8988T (cell line): ENCODE results near the gene PDZD8.
"Not testable (repeated sequence)": the region's sequence is repeated elsewhere in the genome, so short reads cannot be mapped to it uniquely, and the experiment has no call there.

Source experiments
- DNase-seq: peaks from one replicate; pipeline ENCODE4 v3.0.0; 2011

PDZD8 gene

GRCh38 chr10:117254338-117254737 is 120.9 kb downstream of the PDZD8 start:
- no peak for DNase-seq

- no peak for DNase-seq
Observed at GRCh38 chr10:117253908-117254307, 121.3 kb downstream of the PDZD8 start.

- DNase-seq, result no peak
Observed at GRCh38 chr10:117250411-117250810, 124.8 kb downstream of the PDZD8 start.

- no peak for DNase-seq
Observed at GRCh38 chr10:117249493-117250093, 125.6 kb downstream of the PDZD8 start.

- DNase-seq, result no peak
Observed at GRCh38 chr10:117248750-117249465, 126.3 kb downstream of the PDZD8 start.

- no peak for DNase-seq
Observed at GRCh38 chr10:117246997-117247671, 128.1 kb downstream of the PDZD8 start.

GRCh38 chr10:117242463-117242832 is 132.8 kb downstream of the PDZD8 start:
- DNase-seq, result no peak

GRCh38 chr10:117241541-117242462 is 133.4 kb downstream of the PDZD8 start:
- DNase-seq, result no peak

GRCh38 chr10:117240621-117241529 is 134.4 kb downstream of the PDZD8 start, which contains the start of gene SLC18A2:
Gene SLC18A2 (plus strand): TSS chr10:117241114. CDS start chr10:117241694, 580 bp downstream.
- no peak for DNase-seq

GRCh38 chr10:117239721-117240620 is 135.3 kb downstream of the PDZD8 start:
- no peak for DNase-seq

GRCh38 chr10:117239051-117239450 is 136.2 kb downstream of the PDZD8 start:
- no peak for DNase-seq

- DNase-seq, result no peak
Observed at GRCh38 chr10:117237401-117237991, 137.7 kb downstream of the PDZD8 start.

GRCh38 chr10:117230107-117230506 is 145.1 kb downstream of the PDZD8 start:
- DNase-seq, result not testable (repeated sequence)

- DNase-seq, result no peak
Observed at GRCh38 chr10:117228210-117228609, 147.0 kb downstream of the PDZD8 start.
